Hepatocyte (in vitro differentiated cells): ENCODE results near the gene KRTAP19-1. TPM values are rescaled to one million over a fixed set of nuclear protein-coding genes. Genes with fewer than 3 reads are reported as not detected.

Source experiments
- DNase-seq: peaks from one replicate; pipeline ENCODE4 v3.0.0-alpha.2; 2016; ENCODE audit warnings: low spot score
- H2AFZ ChIP-seq: fragments of 200-600 bp; sonication (generic); 2 replicates; pipeline ENCODE4 v1.6.0; 2016; ENCODE audit warnings: antibody characterized with exemption, mild to moderate bottlenecking
- H3K27ac ChIP-seq: fragments of 200-600 bp; sonication (generic); 2 replicates; pipeline ENCODE4 v1.5.1; 2016; ENCODE audit warnings: mild to moderate bottlenecking
- H3K27me3 ChIP-seq: fragments of 200-600 bp; sonication (generic); 2 replicates; pipeline ENCODE4 v1.6.1; 2016
- H3K36me3 ChIP-seq: fragments of 200-600 bp; sonication (generic); replicated peaks from 2 replicates; pipeline ENCODE4 v1.5.1; 2016; ENCODE audit warnings: low read depth; ENCODE audit not compliant: insufficient read depth
- H3K4me1 ChIP-seq: fragments of 200-600 bp; sonication (generic); 2 replicates; pipeline ENCODE4 v1.5.1; 2016; ENCODE audit warnings: mild to moderate bottlenecking, moderate library complexity; ENCODE audit not compliant: insufficient read depth
- H3K4me2 ChIP-seq: fragments of 200-600 bp; sonication (generic); 2 replicates; pipeline ENCODE4 v1.6.0; 2016
- H3K4me3 ChIP-seq: fragments of 200-600 bp; sonication (generic); 2 replicates; pipeline ENCODE4 v1.5.1; 2016; ENCODE audit warnings: mild to moderate bottlenecking
- H3K79me2 ChIP-seq: fragments of 200-600 bp; sonication (generic); 2 replicates; pipeline ENCODE4 v1.6.0; 2017; ENCODE audit warnings: mild to moderate bottlenecking
- H3K9me2 ChIP-seq: fragments of 200-600 bp; sonication (generic); replicated peaks from 2 replicates; pipeline ENCODE4 v1.6.0; 2017; ENCODE audit warnings: mild to moderate bottlenecking; ENCODE audit not compliant: insufficient read depth
- H3K9me3 ChIP-seq: fragments of 200-600 bp; sonication (generic); 2 replicates; pipeline ENCODE4 v1.5.1; 2016; ENCODE audit warnings: low read depth, mild to moderate bottlenecking
- H4K20me1 ChIP-seq: fragments of 200-600 bp; sonication (generic); 2 replicates; pipeline ENCODE4 v1.6.0; 2016; ENCODE audit warnings: mild to moderate bottlenecking; ENCODE audit not compliant: insufficient read depth, poor library complexity, severe bottlenecking
- EZH2 ChIP-seq: fragments of 200-600 bp; sonication (generic); IDR thresholded peaks from 2 replicates; pipeline ENCODE4 v1.6.1; 2016; ENCODE audit warnings: antibody characterized with exemption, mild to moderate bottlenecking, borderline replicate concordance
- EZH2phosphoT487 ChIP-seq: fragments of 200-600 bp; sonication (generic); IDR thresholded peaks from one replicate; pipeline ENCODE4 v1.6.1; 2018; ENCODE audit warnings: antibody characterized with exemption, mild to moderate bottlenecking, low read depth, moderate library complexity; ENCODE audit not compliant: unreplicated experiment, severe bottlenecking
- WGBS: methylation state at CpG from one replicate; pipeline ENCODE4 v1.1.6; 2016; ENCODE audit warnings: low lambda C conversion rate; ENCODE audit errors: missing lambda C conversion rate; 5-methylcytosine and 5-hydroxymethylcytosine counted together
- polyA plus RNA-seq: library from polyadenylated mRNA; unstranded; fragments of >200 nt; fragmentation: Nextera tagmentation; extraction: Ambion mirVana; gene quantifications from 2 replicates; pipeline ENCODE4 v1.2.1, GENCODE V29; 2016
- total RNA-seq: library from RNA; depleted of rRNA; stranded (reverse); fragments of >200 nt; gene quantifications from 2 replicates; pipeline ENCODE4 v1.2.3, GENCODE V29; 2014
- TF ChIP-seq, protein P1 (sequence below): fragments of 200-600 bp; sonication (generic); IDR thresholded peaks from 2 replicates; pipeline ENCODE4 v1.5.1; 2016; ENCODE audit warnings: antibody characterized with exemption, mild to moderate bottlenecking; ENCODE audit not compliant: poor library complexity

Gene KRTAP19-1
- total and polyA plus RNA-seq, 2 experiments from 2014 or later: not detected

DNA sequence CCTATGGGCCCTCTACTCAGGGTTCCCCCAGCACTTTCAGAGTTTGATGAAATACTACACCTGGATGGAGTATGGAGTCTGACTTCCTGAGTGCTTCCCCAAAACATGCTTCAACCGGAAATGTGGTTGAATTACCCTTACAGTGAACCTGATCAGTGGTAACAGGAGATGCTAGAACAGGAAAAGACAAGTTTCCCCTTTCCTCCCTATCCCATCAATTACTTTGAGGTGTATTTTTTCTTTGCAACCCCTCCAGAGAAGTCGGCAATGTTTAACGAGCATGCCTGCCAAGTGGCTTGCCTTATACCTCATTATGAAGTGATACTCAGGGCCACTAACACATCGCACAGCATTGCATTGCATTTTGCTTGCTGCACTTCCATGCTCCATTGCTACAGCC is 33.1 kb downstream of the KRTAP19-1 start:
- no peak for DNase-seq
- Histone ChIP-seq H3K36me3 (no peaks in the 10 kb centered on the region), H3K27me3 (no peaks in the 10 kb centered on the region), H3K9me2 (no peaks in the 10 kb centered on the region), H3K79me2 (no peaks in the 10 kb centered on the region), H2AFZ (no peak overlapping the region), H4K20me1 (no peaks in the 10 kb centered on the region), H3K4me1 (peaks cover 6% of the 10 kb centered on the region), H3K9me3 (no peaks in the 10 kb centered on the region), H3K27ac (no peak overlapping the region), H3K4me3 (no peak overlapping the region), H3K4me2 (no peak overlapping the region)
- no peak for TF ChIP-seq EZH2
- TF ChIP-seq, protein P1, sequence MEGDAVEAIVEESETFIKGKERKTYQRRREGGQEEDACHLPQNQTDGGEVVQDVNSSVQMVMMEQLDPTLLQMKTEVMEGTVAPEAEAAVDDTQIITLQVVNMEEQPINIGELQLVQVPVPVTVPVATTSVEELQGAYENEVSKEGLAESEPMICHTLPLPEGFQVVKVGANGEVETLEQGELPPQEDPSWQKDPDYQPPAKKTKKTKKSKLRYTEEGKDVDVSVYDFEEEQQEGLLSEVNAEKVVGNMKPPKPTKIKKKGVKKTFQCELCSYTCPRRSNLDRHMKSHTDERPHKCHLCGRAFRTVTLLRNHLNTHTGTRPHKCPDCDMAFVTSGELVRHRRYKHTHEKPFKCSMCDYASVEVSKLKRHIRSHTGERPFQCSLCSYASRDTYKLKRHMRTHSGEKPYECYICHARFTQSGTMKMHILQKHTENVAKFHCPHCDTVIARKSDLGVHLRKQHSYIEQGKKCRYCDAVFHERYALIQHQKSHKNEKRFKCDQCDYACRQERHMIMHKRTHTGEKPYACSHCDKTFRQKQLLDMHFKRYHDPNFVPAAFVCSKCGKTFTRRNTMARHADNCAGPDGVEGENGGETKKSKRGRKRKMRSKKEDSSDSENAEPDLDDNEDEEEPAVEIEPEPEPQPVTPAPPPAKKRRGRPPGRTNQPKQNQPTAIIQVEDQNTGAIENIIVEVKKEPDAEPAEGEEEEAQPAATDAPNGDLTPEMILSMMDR: no peak
- no peak for TF ChIP-seq EZH2phosphoT487
- WGBS: 69% methylated on average over 4 of the region's 4 CpGs

DNA sequence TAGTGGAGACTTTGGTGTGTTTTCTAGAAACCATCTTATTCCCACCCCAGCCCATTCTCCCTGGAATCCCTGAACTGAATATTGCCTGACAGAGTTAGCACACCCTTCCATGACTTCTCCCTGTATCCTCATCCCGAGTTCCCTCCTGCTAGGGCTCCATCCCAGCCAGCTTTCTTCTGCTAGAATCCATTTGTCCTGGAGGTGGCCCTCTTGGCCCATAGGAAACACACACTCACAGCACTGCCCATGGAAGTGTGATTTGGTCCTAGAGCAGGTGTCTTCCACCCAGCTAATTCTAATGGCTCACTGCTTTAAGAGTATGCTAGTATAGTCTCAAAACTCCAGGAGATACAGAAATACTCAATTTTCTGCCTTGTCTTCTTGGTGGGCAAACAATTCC is 36.0 kb downstream of the KRTAP19-1 start:
- no peaks in the 10 kb centered on the region for H3K9me2 ChIP-seq
- no peaks in the 10 kb centered on the region for H3K36me3 ChIP-seq
- H3K27me3 ChIP-seq: no peaks in the 10 kb centered on the region
- peaks cover 6% of the 10 kb centered on the region for H3K4me1 ChIP-seq
- H4K20me1 ChIP-seq: no peaks in the 10 kb centered on the region
- H3K9me3 ChIP-seq: no peaks in the 10 kb centered on the region
- no peak overlapping the region for H3K4me2 ChIP-seq
- 73% methylated on average over 1 of the region's 1 CpG for WGBS
- H2AFZ ChIP-seq: no peak overlapping the region
- H3K4me3 ChIP-seq: no peak overlapping the region
- no peaks in the 10 kb centered on the region for H3K79me2 ChIP-seq
- no peak overlapping the region for H3K27ac ChIP-seq
- no peak for DNase-seq
- TF ChIP-seq EZH2: no peak
- TF ChIP-seq, protein P1: no peak
- TF ChIP-seq EZH2phosphoT487: no peak

DNA sequence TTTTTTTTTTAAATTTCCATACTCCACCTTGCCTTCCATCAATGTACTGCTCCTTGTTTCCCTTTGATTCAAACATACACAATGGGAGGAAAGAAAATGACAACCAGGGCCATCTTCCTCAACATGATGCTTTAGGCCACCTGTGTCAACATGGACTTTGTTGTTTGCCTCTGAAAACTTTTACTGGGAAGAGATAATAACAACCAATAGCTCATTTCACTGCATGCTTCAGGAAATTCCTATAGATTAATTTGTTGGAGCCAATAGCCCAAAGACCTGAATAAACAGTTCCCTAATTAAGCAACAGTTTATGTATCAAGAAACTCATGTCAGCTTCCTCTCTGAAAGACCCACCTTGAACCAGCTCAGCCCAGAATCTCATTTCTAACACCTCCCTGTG is 36.9 kb downstream of the KRTAP19-1 start:
- no peaks in the 10 kb centered on the region for H3K9me3 ChIP-seq
- no peaks in the 10 kb centered on the region for H3K27me3 ChIP-seq
- TF ChIP-seq EZH2phosphoT487 (no peak), EZH2 (no peak)
- TF ChIP-seq, protein P1: no peak
- no peak for DNase-seq
- no peaks in the 10 kb centered on the region for H3K9me2 ChIP-seq
- H3K27ac ChIP-seq: no peak overlapping the region
- H3K36me3 ChIP-seq: no peaks in the 10 kb centered on the region
- H3K4me3 ChIP-seq: no peak overlapping the region
- H2AFZ ChIP-seq: no peak overlapping the region
- H3K79me2 ChIP-seq: no peaks in the 10 kb centered on the region
- no peaks in the 10 kb centered on the region for H4K20me1 ChIP-seq
- H3K4me1 ChIP-seq: peaks cover 6% of the 10 kb centered on the region
- H3K4me2 ChIP-seq: no peak overlapping the region

DNA sequence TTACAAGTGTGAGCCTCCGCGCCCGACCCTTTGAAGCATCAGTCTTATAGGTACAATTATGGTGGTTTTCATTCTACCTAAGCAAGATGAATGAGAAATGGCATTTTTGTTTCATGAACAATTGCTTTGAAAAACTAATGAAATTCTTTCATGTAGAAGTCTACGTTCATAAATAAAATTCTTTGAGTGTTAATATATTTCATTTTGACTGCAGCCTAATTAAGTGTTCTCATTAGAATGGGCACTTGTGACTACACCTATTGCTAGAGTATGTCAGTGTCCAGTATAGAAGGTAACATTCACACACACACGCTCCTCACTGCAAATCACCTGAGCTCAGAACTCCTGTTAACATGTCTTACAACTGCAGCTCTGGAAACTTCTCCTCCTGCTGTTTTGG is 40.2 kb downstream of the KRTAP19-1 start, which contains the start of gene KRTAP15-1:
KRTAP15-1 (plus strand) TSS at position 301 of the 400 bp plus-strand sequence; CDS start at position 354, 53 bp downstream.
- Histone ChIP-seq H3K4me2 (no peak within 1 kb of the TSS), H2AFZ (no peak within 1 kb of the TSS), H3K36me3 (no peaks in the 10 kb centered on the region), H3K27ac (no peak within 1 kb of the TSS), H3K9me3 (no peaks in the 10 kb centered on the region), H3K9me2 (no peaks in the 10 kb centered on the region), H3K79me2 (no peaks in the 10 kb centered on the region), H3K27me3 (no peaks in the 10 kb centered on the region), H4K20me1 (no peaks in the 10 kb centered on the region), H3K4me3 (no peak within 1 kb of the TSS), H3K4me1 (peaks cover 6% of the 10 kb centered on the region)
- WGBS: 96% methylated on average over 5 of the region's 5 CpGs
- TF ChIP-seq, protein P1: no peak
- TF ChIP-seq EZH2phosphoT487 (no peak), EZH2 (no peak)
- no peak for DNase-seq
